PC-3 (cell line): Measurements from ENCODE around the gene NTN5.

Experiments
- CTCF ChIP-seq: fragments of 300-600 bp; sonication (generic); conservative IDR thresholded peaks from 2 replicates; pipeline ENCODE4 v1.5.1; 2017; ENCODE audit warnings: antibody characterized with exemption, low read depth, mild to moderate bottlenecking, low read length
- EZH2 ChIP-seq: fragments of 300-600 bp; sonication (generic); IDR thresholded peaks from one replicate; pipeline ENCODE4 v1.6.1; 2017; ENCODE audit warnings: antibody characterized with exemption, mild to moderate bottlenecking, low read length; ENCODE audit not compliant: unreplicated experiment
- EZH2phosphoT487 ChIP-seq: fragments of 300-600 bp; sonication (generic); IDR thresholded peaks from 2 replicates; pipeline ENCODE4 v1.6.1; 2018; ENCODE audit warnings: mild to moderate bottlenecking, antibody characterized with exemption, low read length, borderline replicate concordance

GRCh38 chr19:48645620-48646000 is 27.2 kb downstream of the NTN5 start:
- TF ChIP-seq EZH2 (no peak), CTCF (no peak), EZH2phosphoT487 (no peak)
